GM21619 (cell line): ENCODE measurements around the gene MAPK14.
"Not testable (repeated sequence)": the region's sequence is repeated elsewhere in the genome, so short reads cannot be mapped to it uniquely, and the experiment has no call there.

Source experiments
- ATAC-seq: cut with Tn5 transposase; IDR thresholded peaks from one replicate; pipeline ENCODE4 v1.9.1; 2021; ENCODE audit not compliant: unreplicated experiment

Gene MAPK14

DNA sequence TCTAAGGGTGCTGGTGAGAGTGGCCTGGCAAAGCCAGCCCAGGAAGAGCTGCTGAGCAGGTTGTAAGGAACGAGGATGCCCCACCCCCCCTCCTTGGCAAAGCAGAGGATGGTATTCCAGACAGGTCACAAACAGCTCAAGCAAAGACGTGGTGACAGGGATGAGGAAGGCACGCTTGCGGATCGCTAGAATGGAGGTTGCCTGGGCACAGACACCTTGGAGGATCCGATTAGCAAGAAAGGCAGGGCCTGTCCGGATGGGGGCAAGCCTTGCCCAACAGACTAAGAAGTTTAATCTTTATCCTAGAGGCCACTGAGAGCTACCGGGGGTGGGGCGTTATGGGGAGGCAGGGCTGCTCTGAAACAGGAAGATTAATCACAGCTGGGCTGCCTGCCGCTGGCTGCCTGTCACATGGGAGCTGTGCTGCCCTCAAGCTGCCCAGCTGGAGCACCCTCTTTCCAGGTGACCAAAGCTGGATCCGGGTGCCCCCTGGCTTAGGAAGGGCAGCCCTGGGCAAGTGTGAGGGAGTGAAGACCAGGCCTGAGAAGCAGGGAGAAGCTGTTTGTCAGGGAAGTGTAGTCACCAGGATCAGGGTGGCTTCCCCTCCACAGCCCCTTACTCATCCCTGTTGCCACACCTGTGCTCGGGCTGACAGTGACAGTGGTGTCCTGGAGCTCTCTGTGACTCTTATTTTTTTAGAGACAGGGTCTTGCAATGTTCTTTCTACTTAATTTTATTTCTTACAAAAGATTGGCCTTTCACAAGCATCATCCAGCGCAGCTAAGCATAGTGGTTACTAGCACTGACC, 93.6 kb downstream of the MAPK14 start:
- ATAC-seq = no peak

GRCh38 chr6:36121787-36122494, 94.3 kb downstream of the MAPK14 start:
- ATAC-seq = no peak

GRCh38 chr6:36122495-36123269, 95.1 kb downstream of the MAPK14 start:
- no peak for ATAC-seq

DNA sequence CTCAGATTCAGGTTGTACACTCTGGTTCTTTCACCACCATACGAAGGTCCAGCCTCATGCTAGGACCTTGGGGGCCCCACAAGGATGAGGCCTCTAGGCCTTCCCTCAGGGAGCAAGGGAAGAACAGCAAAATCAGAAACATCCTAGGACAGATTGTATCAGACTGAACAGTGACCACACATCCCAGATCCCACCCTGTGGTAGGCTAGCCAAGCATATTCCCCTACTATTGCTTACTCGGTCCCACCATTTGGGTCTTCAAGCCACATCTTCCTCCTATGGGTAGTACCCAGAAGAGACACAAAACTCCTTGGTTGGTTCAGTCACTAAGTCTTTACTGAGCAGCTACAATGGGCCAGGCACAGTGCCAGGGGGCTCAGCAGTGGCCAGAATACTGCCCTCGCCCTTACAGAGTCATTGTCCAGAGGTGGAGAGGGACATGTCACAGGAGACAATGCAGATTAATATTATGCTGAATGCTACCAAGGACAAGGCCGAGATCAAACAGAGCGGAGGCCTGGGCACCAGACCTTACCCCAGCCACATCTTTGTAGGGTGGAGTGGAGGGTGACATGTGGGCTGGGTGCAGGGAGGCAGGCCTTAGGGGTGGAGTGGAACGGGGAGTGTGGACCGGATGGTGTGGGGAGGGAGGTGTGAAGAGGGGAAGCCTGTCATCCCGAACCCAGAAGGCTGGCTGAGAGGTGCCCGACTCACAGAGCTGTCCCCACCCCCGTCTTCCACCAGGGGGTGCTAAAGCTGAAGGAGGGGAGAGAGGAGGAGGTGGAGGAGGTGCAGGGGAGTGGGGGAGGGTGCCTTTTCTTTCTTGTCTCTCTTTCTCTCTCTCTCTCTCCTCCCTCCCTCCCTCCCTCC, 95.9 kb downstream of the MAPK14 start:
- peak; percentile 72 for ATAC-seq

DNA sequence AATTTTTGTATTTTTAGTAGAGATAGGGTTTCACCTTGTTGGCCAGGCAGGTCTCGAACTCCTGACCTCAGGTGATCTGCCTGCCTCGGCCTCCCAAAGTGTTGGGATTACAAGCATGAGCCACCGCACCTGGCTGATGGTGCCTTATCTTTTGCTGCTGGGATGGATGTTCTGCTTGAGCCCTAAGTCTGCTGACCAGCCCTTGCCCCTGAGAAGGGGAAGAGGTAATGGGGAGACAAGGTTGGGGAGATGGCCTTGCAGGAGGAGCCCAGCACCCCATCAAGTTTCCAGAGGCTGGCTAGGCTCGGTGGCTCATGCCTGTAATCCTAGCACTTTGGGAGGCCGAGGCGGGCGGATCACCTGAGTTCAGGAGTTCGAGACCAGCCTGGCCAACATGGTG, 96.7 kb downstream of the MAPK14 start:
- ATAC-seq = not testable (repeated sequence)

DNA sequence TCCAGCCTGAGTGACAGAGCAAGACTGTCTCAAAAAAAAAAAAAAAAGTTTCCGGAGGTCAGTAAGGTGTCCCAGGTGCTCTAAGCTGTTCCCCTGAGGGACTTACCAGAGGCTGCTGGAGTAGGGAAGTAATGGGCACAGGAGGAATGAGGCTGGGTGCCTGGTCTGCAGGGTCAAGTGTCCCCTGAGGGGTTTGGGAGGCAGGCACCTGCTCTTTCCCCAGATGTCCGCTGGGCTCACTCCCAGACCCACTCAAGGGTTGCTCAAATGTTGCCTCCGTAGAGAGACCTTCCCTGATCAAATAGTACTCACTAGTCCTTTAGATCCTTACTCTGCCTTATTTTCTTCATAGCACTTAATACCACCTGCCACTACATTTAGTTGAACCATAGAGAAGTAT, 97.3 kb downstream of the MAPK14 start:
- ATAC-seq = no peak

DNA sequence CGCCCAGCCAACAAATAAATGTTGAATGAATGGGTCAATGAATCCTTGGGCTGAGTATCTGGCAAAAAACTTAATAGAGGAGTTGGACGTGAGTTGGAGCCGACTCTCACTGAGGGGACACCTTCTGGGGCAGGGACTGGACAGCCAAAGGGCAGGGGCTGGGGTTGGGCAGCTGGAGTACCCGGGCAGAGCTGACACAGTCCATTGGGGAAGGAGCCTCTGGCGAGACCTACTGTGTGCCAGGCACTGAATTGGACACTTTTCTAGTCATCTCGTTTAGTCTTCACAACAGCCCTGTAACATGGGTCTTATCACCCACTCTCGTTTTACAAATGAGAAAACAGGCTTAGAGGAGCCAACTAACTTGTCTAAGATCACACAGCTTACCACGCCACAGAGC, 98.0 kb downstream of the MAPK14 start:
- ATAC-seq = no peak

GRCh38 chr6:36126121-36126520, 98.5 kb downstream of the MAPK14 start:
- ATAC-seq = no peak

DNA sequence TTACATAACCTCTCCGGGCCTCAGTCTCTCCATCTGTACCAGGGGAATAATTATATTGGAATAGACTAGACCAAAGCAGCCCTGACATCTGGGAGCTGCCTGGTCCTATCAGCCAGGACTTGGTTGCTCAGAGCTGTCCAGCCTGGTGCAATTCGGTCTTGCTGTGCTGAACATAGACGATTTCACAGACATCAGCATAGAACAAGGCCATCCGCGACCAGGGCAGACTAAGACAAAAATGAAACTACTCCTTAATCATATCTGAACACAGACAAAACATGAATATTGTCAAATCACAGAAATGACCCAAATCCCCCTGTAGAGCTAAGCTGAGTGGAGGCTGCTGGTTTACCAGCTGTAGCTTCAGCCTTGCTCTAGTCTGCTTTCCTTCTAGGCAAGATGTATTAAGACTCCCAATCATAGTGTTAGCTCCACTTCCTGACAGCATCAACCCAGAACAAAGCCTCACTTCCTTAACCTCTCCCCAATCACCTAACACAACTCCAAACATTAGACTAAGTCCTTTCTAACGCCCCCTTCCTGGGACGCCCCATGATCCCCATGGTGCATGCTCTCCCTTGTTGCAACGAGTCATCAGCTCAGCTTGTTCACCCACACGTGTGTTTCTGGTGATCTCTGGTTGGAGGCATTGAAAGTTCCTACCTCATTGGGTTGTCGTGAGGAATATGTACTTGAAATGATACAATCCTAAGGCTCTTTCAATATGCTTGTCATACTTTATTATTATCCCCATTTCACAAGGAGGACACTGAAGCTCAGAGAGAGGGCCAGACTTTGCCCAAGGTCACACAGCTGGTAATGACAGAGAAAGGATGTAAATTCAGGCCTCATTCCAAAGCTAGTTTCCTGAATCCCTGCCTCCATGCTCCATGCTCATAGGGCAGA, 99.2 kb downstream of the MAPK14 start:
- ATAC-seq = no peak

GRCh38 chr6:36127462-36128016, 99.9 kb downstream of the MAPK14 start:
- ATAC-seq = no peak

GRCh38 chr6:36128073-36128472, 100.5 kb downstream of the MAPK14 start:
- ATAC-seq = no peak

DNA sequence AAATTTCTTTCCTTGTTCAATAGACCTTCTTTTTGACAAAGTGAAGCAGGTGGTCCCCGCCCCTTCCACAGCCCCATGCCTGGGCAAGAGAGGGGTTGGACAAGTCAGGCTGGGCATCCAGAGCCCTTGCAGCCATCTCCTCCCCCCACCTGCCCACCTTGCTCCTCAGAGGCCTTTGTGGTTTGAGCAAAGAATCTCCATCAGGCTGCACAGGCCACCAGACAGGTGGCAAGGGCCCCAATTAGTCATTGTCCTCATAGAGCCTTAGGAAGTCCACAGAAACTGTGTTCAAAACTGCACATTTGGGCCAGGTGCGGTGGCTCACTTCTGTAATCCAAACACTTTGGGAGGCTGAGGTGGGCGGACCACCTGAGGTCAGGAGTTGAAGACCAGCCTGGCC, 101.2 kb downstream of the MAPK14 start:
- ATAC-seq = no peak

- not testable (repeated sequence) for ATAC-seq
Observed at GRCh38 chr6:36129334-36129733, 101.7 kb downstream of the MAPK14 start.

DNA sequence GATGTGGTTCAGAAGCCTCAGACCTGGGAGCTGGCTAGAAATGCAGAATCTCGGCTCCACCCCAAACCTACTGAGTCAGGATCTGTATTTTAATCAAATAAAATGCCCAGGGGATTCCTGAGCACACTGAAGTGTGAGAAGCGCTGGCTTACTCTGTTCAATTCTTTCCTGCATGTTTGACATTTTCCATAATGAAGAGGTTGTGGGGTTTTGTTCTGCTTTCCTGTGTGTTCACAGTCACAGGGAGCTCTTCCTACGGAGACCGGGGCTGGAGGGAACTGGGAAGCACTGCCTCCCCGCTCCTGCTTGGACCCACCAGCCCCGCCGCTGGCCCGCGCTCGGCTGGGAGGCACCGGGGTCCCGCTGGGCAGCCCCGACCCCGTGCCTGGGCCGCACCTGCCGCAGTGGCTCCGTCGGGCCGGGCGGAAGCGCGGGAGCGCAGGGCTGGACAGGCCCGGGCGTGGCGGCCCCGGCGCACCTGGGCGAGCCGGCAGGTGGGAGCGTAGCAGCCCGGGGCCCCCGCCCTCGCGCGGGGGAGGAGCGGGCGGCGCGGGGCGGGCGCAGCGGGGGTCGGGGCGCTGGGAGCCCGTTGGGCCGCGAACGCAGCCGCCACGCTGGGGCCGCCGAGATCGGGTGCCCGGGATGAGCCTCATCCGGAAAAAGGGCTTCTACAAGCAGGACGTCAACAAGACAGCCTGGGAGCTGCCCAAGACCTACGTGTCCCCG, 102.5 kb downstream of the MAPK14 start, which contains the start of gene MAPK13:
Gene MAPK13 (plus strand): TSS at position 573 of the 726 bp plus-strand sequence. CDS start 70 bp downstream, at position 643.
- no peak for ATAC-seq

DNA sequence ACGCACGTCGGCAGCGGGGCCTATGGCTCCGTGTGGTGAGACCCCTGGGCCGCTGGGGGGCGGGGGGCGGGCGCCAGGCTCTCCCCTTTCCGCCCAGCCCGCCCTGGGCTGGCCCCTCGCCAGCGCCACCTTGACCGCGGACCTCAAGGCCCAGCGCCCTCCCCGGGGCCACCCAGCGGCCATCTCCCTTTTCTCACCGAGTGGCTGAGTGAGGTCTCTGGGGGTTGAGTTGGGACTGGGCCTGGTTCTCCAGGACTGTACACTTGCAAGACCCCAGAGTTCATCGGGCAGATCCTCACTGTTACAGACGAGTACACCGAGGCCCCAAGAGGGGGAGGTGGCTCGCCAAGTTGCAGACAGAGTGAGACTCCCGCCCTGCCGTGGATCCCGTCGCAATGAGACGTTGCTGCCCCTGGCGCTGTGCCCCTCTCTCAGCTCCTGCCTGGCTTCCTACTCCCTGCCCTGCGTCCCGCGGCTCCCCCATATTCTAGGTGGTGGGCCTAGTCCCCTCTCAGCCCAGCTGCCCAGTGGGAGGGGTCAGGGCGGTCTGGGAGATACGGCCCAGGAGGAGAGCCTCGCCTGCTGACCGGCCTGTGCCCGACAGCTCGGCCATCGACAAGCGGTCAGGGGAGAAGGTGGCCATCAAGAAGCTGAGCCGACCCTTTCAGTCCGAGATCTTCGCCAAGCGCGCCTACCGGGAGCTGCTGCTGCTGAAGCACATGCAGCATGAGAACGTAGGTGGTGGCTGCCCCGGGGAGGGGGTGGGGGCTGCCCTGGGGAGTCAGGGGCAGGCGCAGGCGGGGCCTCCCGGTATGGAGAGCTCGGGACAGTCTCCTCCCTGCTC, 103.3 kb downstream of the MAPK14 start:
- ATAC-seq = peak; percentile 30

- peak; percentile 86 for ATAC-seq
Observed at GRCh38 chr6:36131511-36132245, 104.1 kb downstream of the MAPK14 start.
